PC-3 (cell line): ENCODE data around the gene HECTD2. TPM values are rescaled to one million over a fixed set of nuclear protein-coding genes. Genes with fewer than 3 reads are reported as not detected.

Experiments used
- ATAC-seq: fragments of 200-7000 bp; cut with Tn5 transposase; 2 replicates; pipeline ENCODE4 v1.9.1; 2020; ENCODE audit warnings: mild to moderate bottlenecking, moderate library complexity
- BruUV-seq: library from RNA; stranded (reverse); fragments of 400-500 nt; replicated peaks from 2 replicates; lab custom pipeline; 2021; lab: Mats Ljungman, UMichigan
- CTCF ChIA-PET: fragments of 300-600 bp; sonication (Branson Sonifier 250); formaldehyde crosslinking; loops from one replicate; lab custom pipeline; 2022; ENCODE audit warnings: antibody characterized with exemption; lab: Charles Lee
- POLR2A ChIA-PET: fragments of 300-600 bp; sonication (Branson Sonifier 250); formaldehyde crosslinking; loops from one replicate; lab custom pipeline; 2022; ENCODE audit warnings: antibody characterized with exemption; ENCODE audit not compliant: unreplicated experiment; lab: Charles Lee
- DNase-seq: peaks from one replicate; pipeline ENCODE4 v3.0.0-alpha.2; 2015
- H2AFZ ChIP-seq: fragments of 300-600 bp; sonication (generic); 2 replicates; pipeline ENCODE4 v1.6.0; 2016; ENCODE audit warnings: antibody characterized with exemption, low read length
- H3F3A ChIP-seq: fragments of 300-600 bp; sonication (generic); one replicate; pipeline ENCODE4 v1.6.0; 2017; ENCODE audit warnings: antibody characterized with exemption, low read length, control low read depth, mild to moderate bottlenecking; ENCODE audit not compliant: unreplicated experiment
- H3K27ac ChIP-seq: fragments of 300-600 bp; sonication (generic); 2 replicates; pipeline ENCODE4 v1.5.1; 2016; ENCODE audit warnings: mild to moderate bottlenecking, low read length
- H3K27me3 ChIP-seq: fragments of 300-600 bp; sonication (generic); 2 replicates; pipeline ENCODE4 v1.6.1; 2016; ENCODE audit warnings: low read length, mixed read lengths
- H3K36me3 ChIP-seq: fragments of 300-600 bp; sonication (generic); 2 replicates; pipeline ENCODE4 v1.6.1; 2016; ENCODE audit warnings: low read depth, mixed run types, low read length, mixed read lengths
- H3K4me1 ChIP-seq: fragments of 300-600 bp; sonication (generic); 2 replicates; pipeline ENCODE4 v1.5.1; 2016; ENCODE audit warnings: low read length; ENCODE audit not compliant: insufficient read depth
- H3K4me2 ChIP-seq: fragments of 300-600 bp; sonication (generic); 2 replicates; pipeline ENCODE4 v1.6.0; 2016; ENCODE audit warnings: low read length
- H3K4me3 ChIP-seq: fragments of 300-600 bp; sonication (generic); 2 replicates; pipeline ENCODE4 v1.5.1; 2016; ENCODE audit warnings: mild to moderate bottlenecking, low read length, mixed read lengths
- H3K79me2 ChIP-seq: fragments of 300-600 bp; sonication (generic); 2 replicates; pipeline ENCODE4 v1.6.1; 2017; ENCODE audit warnings: low read length, mixed read lengths
- H3K9ac ChIP-seq: fragments of 300-600 bp; sonication (generic); 2 replicates; pipeline ENCODE4 v1.6.0; 2016; ENCODE audit warnings: mild to moderate bottlenecking, low read length
- H3K9me2 ChIP-seq: fragments of 300-600 bp; sonication (generic); replicated peaks from 2 replicates; pipeline ENCODE4 v1.6.1; 2016; ENCODE audit warnings: mixed run types, low read length, mixed read lengths
- H3K9me3 ChIP-seq: fragments of 300-600 bp; sonication (generic); 2 replicates; pipeline ENCODE4 v1.6.1; 2016; ENCODE audit warnings: low read length, mixed read lengths
- H4K20me1 ChIP-seq: fragments of 300-600 bp; sonication (generic); 2 replicates; pipeline ENCODE4 v1.6.1; 2016; ENCODE audit warnings: low read length, mixed read lengths
- EZH2 ChIP-seq: fragments of 300-600 bp; sonication (generic); IDR thresholded peaks from one replicate; pipeline ENCODE4 v1.6.1; 2017; ENCODE audit warnings: antibody characterized with exemption, mild to moderate bottlenecking, low read length; ENCODE audit not compliant: unreplicated experiment
- EZH2phosphoT487 ChIP-seq: fragments of 300-600 bp; sonication (generic); IDR thresholded peaks from 2 replicates; pipeline ENCODE4 v1.6.1; 2018; ENCODE audit warnings: mild to moderate bottlenecking, antibody characterized with exemption, low read length, borderline replicate concordance
- intact Hi-C: fragments of 100-400 bp; cut with micrococcal nuclease; formaldehyde crosslinking; loops from 2 replicates; pipeline ENCODE4 v1.9.0; 2023
- total RNA-seq: library from RNA; depleted of rRNA; stranded (reverse); fragments of >200 nt; gene quantifications from 2 replicates; pipeline ENCODE4 v1.2.3, GENCODE V29; 2014
- TF ChIP-seq, protein P1 (sequence below): fragments of 300-600 bp; sonication (generic); conservative IDR thresholded peaks from 2 replicates; pipeline ENCODE4 v1.5.1; 2017; ENCODE audit warnings: antibody characterized with exemption, low read depth, mild to moderate bottlenecking, low read length

Gene HECTD2
- total RNA-seq, 1 experiment from 2014 or later = 2.9 TPM

DNA sequence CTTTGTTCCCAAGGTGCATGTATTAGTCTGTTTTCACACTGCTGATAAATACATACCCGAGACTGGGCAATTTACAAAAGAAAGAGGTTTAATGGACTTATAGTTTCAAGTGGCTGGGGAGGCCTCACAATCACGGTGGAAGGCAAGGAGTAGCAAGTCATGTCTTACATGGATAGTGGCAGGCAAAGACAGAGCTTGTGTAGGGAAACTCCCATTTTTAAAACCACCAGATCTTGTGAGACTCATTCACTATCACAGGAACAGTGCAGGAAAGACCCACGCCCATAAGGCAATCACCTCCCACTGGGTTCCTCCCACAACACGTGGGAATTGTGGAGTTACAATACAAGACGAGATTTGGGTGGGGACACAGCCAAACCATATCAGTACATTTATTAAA is 129.8 kb downstream of the HECTD2 start:
- no peak overlapping the region for H2AFZ ChIP-seq
- no peak overlapping the region for H3K9ac ChIP-seq
- H3K9me3 ChIP-seq = no peaks in the 10 kb centered on the region
- no peaks in the 10 kb centered on the region for H3F3A ChIP-seq
- no peak overlapping the region for H3K4me3 ChIP-seq
- H3K27me3 ChIP-seq = no peaks in the 10 kb centered on the region
- BruUV-seq = no TSS peak
- no peak overlapping the region for H3K4me2 ChIP-seq
- no peaks in the 10 kb centered on the region for H3K79me2 ChIP-seq
- no peak for DNase-seq
- no peak overlapping the region for H3K27ac ChIP-seq
- H3K36me3 ChIP-seq = no peaks in the 10 kb centered on the region
- no peaks in the 10 kb centered on the region for H3K9me2 ChIP-seq
- no peaks in the 10 kb centered on the region for H4K20me1 ChIP-seq
- CTCF ChIA-PET = no interaction called here
- POLR2A ChIA-PET = no interaction called here
- intact Hi-C loops = no loop called here
- H3K4me1 ChIP-seq = no peaks in the 10 kb centered on the region
- ATAC-seq = no peak
- TF ChIP-seq EZH2phosphoT487 = no peak
- no peak for TF ChIP-seq EZH2
- TF ChIP-seq, protein P1, sequence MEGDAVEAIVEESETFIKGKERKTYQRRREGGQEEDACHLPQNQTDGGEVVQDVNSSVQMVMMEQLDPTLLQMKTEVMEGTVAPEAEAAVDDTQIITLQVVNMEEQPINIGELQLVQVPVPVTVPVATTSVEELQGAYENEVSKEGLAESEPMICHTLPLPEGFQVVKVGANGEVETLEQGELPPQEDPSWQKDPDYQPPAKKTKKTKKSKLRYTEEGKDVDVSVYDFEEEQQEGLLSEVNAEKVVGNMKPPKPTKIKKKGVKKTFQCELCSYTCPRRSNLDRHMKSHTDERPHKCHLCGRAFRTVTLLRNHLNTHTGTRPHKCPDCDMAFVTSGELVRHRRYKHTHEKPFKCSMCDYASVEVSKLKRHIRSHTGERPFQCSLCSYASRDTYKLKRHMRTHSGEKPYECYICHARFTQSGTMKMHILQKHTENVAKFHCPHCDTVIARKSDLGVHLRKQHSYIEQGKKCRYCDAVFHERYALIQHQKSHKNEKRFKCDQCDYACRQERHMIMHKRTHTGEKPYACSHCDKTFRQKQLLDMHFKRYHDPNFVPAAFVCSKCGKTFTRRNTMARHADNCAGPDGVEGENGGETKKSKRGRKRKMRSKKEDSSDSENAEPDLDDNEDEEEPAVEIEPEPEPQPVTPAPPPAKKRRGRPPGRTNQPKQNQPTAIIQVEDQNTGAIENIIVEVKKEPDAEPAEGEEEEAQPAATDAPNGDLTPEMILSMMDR = no peak

DNA sequence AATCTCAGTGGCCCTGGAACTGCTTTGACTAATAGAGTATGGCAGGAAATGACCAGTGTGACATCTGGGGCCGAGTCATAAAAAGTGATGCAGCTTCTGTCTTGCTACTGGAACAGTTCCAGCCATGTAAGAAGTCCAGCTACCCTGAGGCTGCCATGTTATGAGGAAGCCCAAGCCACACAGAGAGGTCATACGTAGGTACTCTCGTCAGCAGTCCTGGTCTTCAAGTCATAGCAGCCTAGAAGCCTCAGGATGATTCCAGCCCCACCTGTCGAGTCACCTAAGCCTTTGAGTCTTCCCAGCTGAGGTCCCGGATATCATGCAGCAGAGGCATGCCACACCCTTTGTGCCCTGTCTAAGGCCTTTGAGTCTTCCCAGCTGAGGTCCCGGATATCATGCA is 130.6 kb downstream of the HECTD2 start:
- TF ChIP-seq, protein P1 = no peak
- no peak for TF ChIP-seq EZH2
- TF ChIP-seq EZH2phosphoT487 = no peak
- Histone ChIP-seq H3K4me3 (no peak overlapping the region), H3K36me3 (no peaks in the 10 kb centered on the region), H3K27ac (no peak overlapping the region), H4K20me1 (no peaks in the 10 kb centered on the region), H3K27me3 (no peaks in the 10 kb centered on the region), H3F3A (no peaks in the 10 kb centered on the region), H3K9me2 (no peaks in the 10 kb centered on the region), H3K4me2 (no peak overlapping the region), H3K79me2 (no peaks in the 10 kb centered on the region), H3K9me3 (no peaks in the 10 kb centered on the region), H3K4me1 (no peaks in the 10 kb centered on the region), H3K9ac (no peak overlapping the region), H2AFZ (no peak overlapping the region)
- no TSS peak for BruUV-seq
- ATAC-seq (no peak), DNase-seq (peak; percentile 8)
- intact Hi-C loops = no loop called here
- ChIA-PET CTCF (no interaction called here), POLR2A (no interaction called here)

DNA sequence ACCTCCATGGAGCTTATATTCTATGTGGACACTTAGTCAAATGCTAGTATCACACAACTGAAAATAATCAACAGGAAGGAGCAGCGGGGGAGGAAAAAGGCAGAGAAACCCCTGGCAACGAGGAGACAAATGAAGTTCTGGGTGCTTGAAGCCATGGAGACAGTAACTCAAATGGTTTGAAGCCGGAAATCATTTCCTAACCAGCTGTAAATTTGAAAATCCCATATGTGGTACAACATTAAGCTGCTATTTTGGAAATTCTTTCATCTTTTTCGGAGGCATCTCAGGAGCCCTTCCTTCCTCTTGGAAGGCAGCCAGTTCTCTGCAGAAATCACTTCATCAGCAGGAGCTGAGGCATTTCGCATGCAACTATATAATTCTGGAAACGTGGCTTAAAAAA is 131.3 kb downstream of the HECTD2 start:
- no peaks in the 10 kb centered on the region for H3K79me2 ChIP-seq
- no peaks in the 10 kb centered on the region for H3K4me1 ChIP-seq
- H3K9me2 ChIP-seq = no peaks in the 10 kb centered on the region
- no peak overlapping the region for H2AFZ ChIP-seq
- no peaks in the 10 kb centered on the region for H3K36me3 ChIP-seq
- no peaks in the 10 kb centered on the region for H3K27me3 ChIP-seq
- no TSS peak for BruUV-seq
- H3K9ac ChIP-seq = no peak overlapping the region
- no peaks in the 10 kb centered on the region for H3F3A ChIP-seq
- CTCF ChIA-PET = no interaction called here
- intact Hi-C loops = no loop called here
- TF ChIP-seq, protein P1 = no peak
- TF ChIP-seq EZH2 (no peak), EZH2phosphoT487 (no peak)
- no peak overlapping the region for H3K4me3 ChIP-seq
- POLR2A ChIA-PET = no interaction called here
- H3K27ac ChIP-seq = no peak overlapping the region
- ATAC-seq (no peak), DNase-seq (no peak)
- no peaks in the 10 kb centered on the region for H3K9me3 ChIP-seq
- no peak overlapping the region for H3K4me2 ChIP-seq
- no peaks in the 10 kb centered on the region for H4K20me1 ChIP-seq
